HTR-8/SVneo (cell line): ENCODE results near the gene TBC1D3K.
"Not testable (repeated sequence)": the region's sequence is repeated elsewhere in the genome, so short reads cannot be mapped to it uniquely, and the experiment has no call there.

ENCODE experiments used
- DNase-seq: peaks from one replicate; pipeline ENCODE4 v3.0.0; 2011; ENCODE audit warnings: low spot score, mixed read lengths; ENCODE audit not compliant: insufficient read length
- FAIRE-seq: peaks from 2 replicates; lab custom pipeline; 2011; peaks lifted over from hg19 to GRCh38; lab: Jason Lieb, UNC

The TBC1D3K gene

GRCh38 chr17:37924115-37924514 lies at the start of gene TBC1D3K:
TSS of gene TBC1D3K (plus strand) at chr17:37924415. CDS start at chr17:37926000, 1,585 bp downstream.
- FAIRE-seq, DNase-seq: not testable (repeated sequence)

- FAIRE-seq (no peak), DNase-seq (no peak)
Observed at GRCh38 chr17:37884516-37884915, 39.7 kb upstream of the TBC1D3K start.

- DNase-seq (no peak), FAIRE-seq (no peak)
Observed at GRCh38 chr17:37885136-37885535, 39.1 kb upstream of the TBC1D3K start.

GRCh38 chr17:37888881-37889280 lies 35.3 kb upstream of the TBC1D3K start:
- FAIRE-seq = no peak
- no peak for DNase-seq

GRCh38 chr17:37896961-37897360 lies 27.3 kb upstream of the TBC1D3K start:
- not testable (repeated sequence) for FAIRE-seq, DNase-seq
